Stimulated activated naive CD4-positive, alpha-beta T cell (primary cell): Measurements from ENCODE around the gene ZNF527.
"Not testable (repeated sequence)": the region's sequence is repeated elsewhere in the genome, so short reads cannot be mapped to it uniquely, and the experiment has no call there.

Experiments used
- DNase-seq, 6 experiments: peaks; one replicate each; lab custom pipeline; 2025; lab: John Stamatoyannopoulos, UW

ZNF527 gene

DNA sequence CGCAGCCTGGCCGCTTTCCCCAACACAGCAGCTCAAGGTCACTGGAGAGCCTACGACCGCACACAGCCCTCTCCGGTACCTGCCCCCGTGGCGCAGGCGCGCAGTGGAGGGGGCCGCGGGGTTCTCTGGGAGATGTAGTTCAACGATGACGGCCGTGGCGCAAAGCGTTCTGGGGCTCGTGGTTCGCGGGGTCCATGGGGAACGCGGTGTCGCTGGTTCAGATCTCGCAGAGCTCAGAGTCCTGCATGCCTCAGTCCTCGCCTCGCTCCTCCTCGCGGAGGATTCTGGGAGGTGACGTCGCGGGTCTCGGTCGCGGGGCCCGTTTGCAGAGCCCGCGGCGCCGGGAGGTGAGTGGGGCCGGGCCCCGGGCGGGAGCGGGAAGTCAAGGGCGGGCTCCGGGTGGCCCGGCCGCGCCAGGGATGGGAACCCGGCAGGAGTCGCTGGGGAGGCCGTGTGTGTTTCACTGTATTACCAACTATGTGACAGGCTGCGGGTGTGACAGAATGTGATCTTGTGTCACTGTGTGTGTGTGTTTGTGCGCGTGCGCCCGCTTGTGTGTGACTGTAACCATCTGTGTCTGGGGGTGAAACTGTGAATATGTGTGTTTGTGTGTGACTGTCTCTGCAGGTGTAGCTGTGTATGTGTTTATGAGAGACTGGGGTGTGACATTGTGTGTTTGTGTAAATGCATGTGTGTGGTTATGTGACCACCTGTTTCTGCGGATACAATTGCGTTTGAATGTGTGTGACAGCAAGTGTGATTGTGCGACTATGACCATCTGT is at the start of gene ZNF527:
ZNF527 (plus strand) TSS at position 220 of the 782 bp plus-strand sequence. CDS start 3,100 bp downstream, outside the sequence.
- DNase-seq = peak; percentile 92 to 97 (median 94)

DNA sequence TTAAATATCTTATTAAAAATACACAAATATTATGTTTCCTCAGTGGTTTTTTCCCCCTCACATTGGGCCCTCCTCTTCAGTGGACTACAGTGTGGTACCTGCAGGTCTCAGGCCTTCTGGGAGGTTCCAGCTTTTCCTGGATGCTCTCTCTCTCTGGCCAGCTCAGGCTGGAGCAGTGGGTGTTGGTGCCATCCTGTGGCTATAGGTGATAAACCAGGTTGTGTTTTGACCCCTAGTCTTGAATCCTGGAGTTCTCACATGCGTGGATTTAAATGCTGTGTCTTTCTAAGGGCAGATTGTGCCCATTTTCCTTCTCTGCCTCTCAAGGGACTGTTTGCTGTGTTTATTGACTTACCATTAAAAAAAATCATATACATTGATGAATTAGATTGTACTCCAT is 41.2 kb upstream of the ZNF527 start:
- DNase-seq = no peak

DNA sequence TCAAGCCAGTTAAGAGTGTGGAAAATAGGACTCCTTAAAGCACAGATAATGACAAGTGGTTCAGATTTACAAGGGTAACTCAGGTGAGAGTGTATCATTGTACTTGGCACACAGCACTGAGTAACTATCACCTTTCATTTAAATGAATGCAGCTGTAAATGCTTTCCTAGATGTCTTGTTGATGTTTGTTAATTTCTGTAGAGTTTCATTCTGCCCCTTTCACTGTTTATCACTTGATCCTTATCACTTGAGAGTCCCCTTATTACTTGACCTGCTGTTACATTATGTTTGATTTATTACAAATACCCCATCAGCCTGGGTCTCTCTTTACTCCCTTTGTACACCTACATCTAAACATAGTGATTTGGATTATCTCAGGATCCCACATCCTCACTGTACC is 38.1 kb upstream of the ZNF527 start:
- DNase-seq = no peak

DNA sequence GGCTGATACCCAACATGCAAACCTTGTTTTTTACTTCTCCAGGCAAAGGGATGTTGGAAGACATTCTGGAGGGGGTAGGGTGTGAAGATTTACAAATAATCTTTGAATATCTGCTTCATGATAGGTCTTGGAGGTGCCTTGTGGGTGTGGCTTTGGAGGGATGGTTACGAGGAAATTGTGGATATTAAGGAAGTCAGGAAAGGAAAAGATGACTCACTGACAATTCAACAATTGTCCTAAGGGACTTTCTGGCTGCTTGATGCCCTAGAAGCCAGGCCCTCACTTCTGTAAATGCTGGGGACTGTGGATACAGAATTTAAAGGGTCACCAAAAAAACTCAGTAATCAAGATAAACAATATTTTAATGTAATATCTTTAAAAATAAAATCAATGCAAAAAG is 37.4 kb upstream of the ZNF527 start:
- DNase-seq = no peak

DNA sequence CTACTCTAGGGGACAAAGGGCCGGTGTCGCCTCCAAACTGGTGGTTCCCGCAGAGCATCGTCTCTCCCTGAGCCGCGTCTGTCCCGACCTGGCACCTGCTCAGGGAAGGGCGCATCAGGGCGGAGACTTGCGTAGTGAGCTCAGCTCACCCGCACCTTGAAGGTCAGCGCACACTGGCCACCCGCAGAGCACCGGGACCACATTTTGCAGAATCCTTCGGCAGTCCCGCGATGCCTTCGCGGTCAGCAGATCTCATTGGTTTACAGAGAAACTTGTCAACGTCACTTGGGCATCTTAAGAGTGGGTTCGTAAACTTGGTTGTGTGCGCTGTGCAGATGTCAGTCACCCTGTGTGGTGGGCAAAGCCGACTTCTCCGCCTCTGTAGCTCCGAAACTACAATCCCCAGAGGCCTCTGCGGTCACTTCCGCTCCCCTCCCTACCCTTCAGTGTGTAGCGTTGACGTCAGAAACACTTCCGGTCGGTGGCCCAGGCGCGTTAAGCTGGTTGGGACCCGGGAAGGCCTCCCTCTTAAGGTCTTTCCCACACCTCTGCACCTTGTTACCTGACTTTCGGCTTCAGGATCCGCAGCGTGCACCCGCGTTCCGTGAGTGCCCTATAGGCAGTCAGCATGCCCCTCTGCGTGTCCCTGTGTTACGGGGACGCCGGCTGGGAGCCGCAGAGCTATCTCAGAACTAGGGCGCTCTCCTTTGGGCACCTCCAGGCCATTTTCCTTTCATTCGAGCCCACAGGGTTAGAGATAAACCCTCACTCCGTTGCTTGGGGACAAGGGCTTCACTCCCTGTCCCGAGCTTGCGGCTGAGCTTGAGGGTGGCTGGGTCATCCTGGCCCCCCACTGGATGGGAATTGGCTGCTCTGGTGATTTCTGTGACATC is 36.5 kb upstream of the ZNF527 start:
- DNase-seq = peak; percentile 70 to 91 (median 84)

DNA sequence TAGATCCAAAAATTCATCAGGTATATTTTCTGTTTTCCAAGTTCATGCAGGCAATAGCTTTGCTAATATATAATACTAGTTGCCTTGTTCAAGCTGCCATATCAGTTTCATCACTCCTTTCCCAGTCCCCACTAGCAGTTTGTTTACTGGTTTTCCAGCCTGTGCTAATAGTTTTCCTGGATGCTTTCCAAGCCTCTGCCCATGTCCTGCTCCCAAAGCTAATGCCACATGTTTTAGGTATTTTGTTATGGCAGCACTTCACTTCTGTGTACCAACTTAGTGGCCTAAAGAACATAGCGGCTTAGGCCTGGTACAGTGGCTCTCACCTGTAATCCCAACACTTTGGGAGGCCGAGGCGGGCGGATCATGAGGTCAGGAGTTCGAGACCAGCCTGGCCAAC is 28.1 kb upstream of the ZNF527 start:
- no peak for DNase-seq

DNA sequence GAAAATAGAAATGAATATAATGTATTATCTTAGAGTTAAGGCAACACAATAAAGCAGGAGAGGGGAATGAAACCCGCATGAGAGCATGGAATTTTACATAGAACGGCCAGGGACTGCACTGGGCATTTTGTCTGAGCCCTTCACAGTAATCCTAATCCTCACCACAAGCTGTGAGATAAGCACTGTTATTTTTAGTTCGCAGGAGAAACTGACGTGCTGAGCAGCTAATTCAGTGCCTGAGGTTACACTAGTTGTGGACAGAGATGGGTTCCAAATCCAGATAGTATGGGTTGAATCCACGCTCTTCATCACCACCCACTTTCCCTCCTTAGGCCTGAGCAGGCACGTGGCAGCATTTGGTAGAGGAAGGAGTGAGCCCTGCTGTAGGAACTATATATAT is 24.8 kb upstream of the ZNF527 start:
- no peak for DNase-seq

DNA sequence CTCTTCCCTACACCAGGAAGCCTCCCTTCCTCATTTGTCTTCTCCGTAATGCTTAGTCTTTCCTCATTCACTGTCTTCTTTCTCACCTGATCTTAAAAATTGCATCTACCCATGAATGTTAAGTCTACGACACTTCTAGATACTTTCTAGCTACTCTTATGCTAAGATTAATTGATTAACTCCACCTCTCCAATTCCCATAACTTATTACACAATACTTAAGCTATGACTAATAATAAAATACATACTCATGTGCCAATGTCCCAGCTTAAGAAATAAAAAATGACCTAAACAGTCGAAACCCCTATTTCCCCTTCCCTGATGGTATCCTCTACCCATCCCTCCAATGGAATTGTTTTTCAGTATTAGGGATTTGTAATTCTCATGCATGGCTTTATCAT is 22.8 kb upstream of the ZNF527 start:
- DNase-seq = no peak

DNA sequence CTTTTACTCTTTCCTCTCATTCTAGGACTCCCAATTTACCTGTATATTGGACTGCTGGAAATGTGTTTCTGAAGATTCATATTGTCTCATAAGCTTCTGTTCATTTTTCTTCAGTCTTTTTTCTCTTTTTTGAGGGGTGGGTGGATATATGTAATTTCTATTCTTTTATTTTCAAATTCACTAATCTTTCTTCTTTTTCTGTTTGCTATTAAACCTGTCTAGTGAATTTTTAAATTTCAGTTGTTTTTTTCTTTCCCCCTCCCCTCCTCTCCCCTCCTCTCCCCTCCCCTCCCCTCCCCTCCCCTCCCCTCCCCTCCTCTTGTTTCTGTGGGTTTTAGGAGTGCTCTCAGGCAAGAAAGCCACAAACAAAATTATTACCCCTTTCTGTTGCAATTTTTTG is 16.9 kb upstream of the ZNF527 start:
- DNase-seq = no peak

DNA sequence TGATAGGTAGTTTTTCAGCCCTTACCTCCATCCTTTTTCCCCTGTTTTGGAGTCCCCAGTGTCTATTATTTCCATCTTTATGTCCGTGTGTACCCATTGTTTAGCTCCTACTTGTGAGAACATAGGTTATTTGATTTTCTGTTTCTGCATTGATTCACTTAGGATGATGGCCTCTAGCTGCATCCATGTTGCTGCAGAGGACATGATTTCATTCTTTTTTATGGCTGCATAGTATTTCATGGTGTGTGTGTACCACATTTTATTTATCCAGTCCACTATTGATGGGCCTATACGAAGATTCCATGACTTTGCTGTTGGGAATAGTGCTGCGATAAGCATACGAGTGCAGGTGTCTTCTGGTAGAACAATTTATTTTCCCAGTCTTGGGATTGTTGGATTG is 15.0 kb upstream of the ZNF527 start:
- no peak for DNase-seq

DNA sequence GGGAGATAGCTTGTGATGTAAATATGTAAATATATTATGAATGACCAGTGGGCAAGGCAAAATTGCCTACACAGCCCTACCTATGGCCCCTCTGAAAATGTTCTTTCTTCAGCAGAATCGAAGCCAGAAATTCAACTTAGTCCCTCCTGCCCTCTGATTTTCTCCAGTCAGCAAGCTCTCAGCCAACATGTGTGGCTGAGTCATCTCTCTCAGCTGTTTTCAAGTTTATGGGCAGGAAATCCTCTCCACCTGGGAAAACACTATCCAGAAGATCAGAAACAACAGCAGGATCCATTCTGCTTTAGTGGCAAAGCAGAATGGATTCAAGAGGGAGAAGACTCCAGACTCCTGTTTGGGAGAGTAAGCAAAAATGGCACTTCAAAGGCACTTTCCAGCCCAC is 8.9 kb upstream of the ZNF527 start:
- no peak for DNase-seq

DNA sequence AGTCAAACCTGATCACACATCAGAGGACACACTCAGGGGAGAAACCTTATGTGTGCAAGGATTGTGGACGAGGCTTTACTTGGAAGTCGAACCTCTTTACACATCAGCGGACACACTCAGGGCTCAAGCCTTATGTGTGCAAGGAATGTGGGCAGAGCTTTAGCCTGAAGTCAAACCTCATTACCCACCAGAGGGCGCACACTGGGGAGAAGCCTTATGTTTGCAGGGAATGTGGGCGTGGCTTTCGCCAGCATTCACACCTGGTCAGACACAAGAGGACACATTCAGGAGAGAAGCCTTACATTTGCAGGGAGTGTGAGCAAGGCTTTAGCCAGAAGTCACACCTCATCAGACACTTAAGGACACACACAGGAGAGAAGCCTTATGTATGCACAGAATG is 8.2 kb upstream of the ZNF527 start:
- DNase-seq = no peak

DNA sequence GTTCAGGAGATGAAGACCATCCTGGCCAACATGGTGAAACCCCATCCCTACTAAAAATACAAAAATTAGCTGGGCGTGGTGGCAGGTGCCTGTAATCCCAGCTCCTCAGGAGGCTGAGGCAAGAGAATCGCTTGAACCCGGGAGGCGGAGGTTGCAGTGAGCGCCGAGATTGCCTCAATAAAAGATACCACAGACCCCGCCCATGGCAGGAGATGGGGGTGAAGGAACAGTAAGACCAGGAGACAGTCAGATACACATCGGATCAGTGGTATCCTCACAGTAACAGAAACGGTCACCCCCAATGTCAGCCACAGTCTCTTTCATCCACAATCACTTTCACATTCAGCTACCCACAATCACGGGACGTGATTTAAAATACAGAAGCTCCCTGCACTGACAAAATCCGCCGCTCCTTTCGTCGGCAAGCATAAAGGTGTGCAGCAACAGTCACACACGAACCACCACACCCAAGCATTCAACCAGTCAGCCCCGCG is 466 bp upstream of the ZNF527 start:
- not testable (repeated sequence) for DNase-seq

DNA sequence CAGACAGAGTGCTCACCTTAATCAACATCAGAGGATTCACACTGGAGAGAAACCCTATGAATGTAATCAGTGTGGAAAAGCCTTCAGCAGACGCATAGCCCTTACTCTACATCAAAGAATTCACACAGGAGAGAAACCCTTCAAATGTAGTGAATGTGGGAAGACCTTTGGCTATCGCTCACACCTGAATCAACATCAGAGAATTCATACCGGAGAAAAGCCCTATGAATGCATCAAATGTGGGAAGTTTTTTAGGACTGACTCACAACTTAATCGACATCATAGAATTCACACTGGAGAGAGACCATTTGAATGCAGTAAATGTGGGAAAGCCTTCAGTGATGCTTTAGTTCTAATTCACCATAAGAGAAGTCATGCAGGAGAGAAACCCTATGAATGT is 18.3 kb downstream of the ZNF527 start:
- no peak for DNase-seq

DNA sequence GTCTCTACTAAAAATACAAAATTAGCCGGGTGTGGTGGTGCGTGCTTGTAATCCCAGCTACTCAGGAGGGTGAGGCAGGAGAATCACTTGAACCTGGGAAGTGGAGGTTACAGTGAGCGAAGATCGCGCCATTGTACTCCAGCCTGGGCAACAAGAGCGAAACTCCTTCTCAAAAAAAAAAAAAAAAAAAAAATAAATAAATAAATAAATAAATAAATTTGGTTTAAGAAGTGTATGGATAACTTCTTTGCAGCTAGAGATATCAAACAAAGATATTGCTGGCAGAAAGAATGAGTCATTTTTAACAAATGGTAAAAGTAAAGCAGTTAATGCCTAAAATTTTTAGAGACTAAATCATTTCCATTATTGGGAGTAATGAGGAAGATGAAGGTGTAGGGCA is 20.5 kb downstream of the ZNF527 start:
- not testable (repeated sequence) for DNase-seq

DNA sequence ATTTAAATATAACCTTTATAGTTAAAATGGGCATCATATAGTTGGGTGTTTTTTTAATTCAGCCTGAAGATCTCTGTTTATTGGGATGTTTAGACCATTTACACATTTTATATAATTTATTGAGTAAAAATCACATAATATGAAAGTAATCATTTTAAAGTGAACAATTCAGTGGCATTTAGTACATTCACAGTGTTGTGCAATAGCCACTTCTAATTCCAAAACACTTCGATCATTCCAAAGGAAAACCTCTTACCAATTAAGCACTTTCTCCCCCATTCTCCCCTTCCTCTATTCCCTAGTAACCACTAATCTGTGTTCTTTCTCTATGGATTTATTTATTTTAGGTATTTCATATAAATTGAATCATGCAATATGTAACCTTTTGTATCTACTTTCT is 30.2 kb downstream of the ZNF527 start:
- DNase-seq = no peak

DNA sequence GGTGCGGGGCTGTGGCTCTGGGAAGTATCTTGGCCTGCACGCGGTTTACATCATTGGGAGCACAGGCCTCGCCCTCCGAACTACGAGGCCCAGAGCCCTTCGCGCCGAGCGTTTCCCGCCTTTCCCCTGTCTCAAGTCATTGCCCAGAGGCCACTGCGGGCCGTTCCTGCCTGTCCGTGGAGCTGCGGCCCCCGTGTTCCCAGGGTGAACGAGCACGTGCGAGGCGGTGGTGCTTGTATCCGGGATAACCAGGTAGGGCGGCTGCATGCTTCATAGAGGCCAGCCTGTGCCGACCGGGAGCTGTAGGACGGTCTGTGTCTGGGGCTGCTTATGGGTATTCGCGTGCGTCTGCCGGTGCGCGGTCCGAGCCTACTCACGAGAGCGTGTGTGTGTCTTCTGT is 32.5 kb downstream of the ZNF527 start:
- DNase-seq = no peak

DNA sequence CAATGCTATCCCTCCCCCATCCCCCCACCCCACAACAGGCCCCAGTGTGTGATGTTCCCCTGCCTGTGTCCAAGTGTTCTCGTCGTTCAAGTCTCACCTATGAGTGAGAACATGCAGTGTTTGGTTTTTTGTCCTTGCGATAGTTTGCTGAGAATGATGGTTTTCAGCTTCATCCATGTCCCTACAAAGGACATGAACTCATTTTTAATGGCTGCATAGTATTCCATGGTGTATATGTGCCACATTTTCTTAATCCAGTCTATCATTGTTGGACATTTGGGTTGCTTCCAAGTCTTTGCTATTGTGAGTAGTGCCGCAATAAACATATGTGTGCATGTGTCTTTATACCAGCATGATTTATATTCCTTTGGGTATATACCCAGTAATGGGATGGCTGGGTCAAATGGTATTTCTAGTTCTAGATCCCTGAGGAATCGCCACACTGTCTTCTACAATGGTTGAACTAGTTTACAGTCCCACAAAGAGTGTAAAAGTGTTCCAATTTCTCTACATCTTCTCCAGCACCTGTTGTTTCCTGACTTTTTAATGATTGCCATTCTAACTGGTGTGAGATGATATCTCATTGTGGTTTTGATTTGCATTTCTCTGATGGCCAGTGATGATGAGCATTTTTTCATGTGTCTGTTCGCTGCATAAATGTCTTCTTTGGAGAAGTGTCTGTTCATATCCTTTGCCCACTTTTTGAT is 35.4 kb downstream of the ZNF527 start:
- DNase-seq = not testable (repeated sequence)

DNA sequence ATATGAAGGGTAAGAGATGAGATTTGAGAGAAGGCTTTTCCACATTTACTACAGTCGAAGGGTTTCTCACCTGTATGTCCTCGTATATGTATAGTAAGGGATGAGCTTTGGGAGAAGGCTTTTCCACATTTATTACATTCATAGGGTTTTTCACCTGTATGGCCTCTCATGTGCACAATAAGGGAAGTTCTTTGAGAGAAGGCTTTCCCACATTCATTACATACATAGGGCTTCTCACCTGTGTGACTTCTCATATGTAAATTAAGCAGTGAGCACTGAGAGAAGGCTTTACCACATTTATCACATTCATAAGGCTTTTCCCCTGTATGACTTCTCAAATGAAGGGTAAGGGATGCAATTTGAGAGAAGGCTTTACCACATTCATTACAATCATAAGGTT is 41.8 kb downstream of the ZNF527 start:
- DNase-seq = no peak

DNA sequence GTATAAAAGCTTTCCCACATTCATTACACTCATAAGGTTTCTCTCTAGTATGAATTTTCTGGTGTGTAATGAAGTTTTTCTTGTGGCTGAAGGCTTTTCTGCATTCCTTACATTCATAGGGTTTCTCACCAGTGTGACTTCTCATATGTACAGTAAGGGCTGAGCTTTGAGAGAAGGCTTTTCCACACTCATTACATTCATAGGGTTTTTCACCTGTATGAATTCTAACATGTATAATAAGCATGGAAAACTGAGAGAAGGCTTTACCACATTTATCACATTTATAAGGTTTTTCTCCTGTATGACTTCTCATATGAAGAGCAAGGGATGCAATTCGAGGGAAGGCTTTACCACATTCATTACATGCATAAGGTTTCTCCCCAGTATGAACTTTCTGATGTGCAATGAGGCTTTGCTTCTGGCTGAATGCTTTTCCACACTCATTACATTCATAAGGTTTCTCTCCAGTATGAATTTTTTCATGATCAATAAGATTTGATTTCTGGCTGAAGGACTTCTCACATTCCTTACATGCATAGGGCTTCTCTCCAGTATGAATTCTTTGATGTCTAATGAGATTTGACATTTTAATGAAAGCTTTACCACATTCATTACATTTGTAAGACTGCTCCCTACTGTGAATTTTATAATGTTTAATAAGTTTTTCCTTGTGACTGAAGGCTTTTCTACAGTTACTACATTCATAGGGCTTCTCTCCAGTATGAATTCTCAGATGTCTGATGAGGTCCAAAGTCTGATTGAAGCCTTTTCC is 42.6 kb downstream of the ZNF527 start:
- no peak for DNase-seq
